Chondrocyte (in vitro differentiated cells): ENCODE results near the gene KCNMB4. TPM values are rescaled to one million over a fixed set of nuclear protein-coding genes. Genes with fewer than 3 reads are reported as not detected.

Source experiments
- DNase-seq: peaks from one replicate; pipeline ENCODE4 v3.0.0; 2021; ENCODE audit warnings: mixed read lengths, low spot score
- H3K27ac Mint-ChIP-seq: one replicate; pipeline ENCODE4 v1.8.0; 2021; ENCODE audit warnings: mild to moderate bottlenecking, moderate library complexity, mixed read lengths; ENCODE audit not compliant: unreplicated experiment
- H3K27me3 Mint-ChIP-seq: 2 replicates; pipeline ENCODE4 v1.8.0; 2021; ENCODE audit warnings: low read depth, mixed read lengths
- H3K36me3 Mint-ChIP-seq: 2 replicates; pipeline ENCODE4 v1.8.0; 2021; ENCODE audit warnings: low read depth, mixed read lengths
- H3K4me1 Mint-ChIP-seq: 2 replicates; pipeline ENCODE4 v1.8.0; 2021; ENCODE audit warnings: low read depth, mild to moderate bottlenecking, mixed read lengths
- H3K4me3 Mint-ChIP-seq: one replicate; pipeline ENCODE4 v1.8.0; 2021; ENCODE audit warnings: mild to moderate bottlenecking, moderate library complexity, mixed read lengths; ENCODE audit not compliant: unreplicated experiment
- H3K9me3 Mint-ChIP-seq: 2 replicates; pipeline ENCODE4 v1.8.0; 2021; ENCODE audit warnings: low read depth, mixed read lengths
- CTCF ChIP-seq: fragments of 200-600 bp; sonication (generic); IDR thresholded peaks from 2 replicates; pipeline ENCODE4 v1.5.0; 2021; ENCODE audit warnings: antibody characterized with exemption, mild to moderate bottlenecking, moderate library complexity
- total RNA-seq: library from RNA; stranded (reverse); gene quantifications from 3 replicates; pipeline ENCODE4 v1.2.1, GENCODE V29; 2021

KCNMB4 gene
- total RNA-seq, 1 donor from 2014 or later, result 3.3 TPM

GRCh38 chr12:70469221-70469820 lies 103.2 kb downstream of the KCNMB4 start:
- H3K36me3 Mint-ChIP-seq, result peaks cover under 1% of the 10 kb centered on the region
- no peak overlapping the region for H3K4me3 Mint-ChIP-seq
- H3K9me3 Mint-ChIP-seq, result peaks cover 4% of the 10 kb centered on the region
- peaks cover 9% of the 10 kb centered on the region for H3K27me3 Mint-ChIP-seq
- no peak overlapping the region for H3K27ac Mint-ChIP-seq
- TF ChIP-seq CTCF, result no peak
- no peak for DNase-seq
- no peaks in the 10 kb centered on the region for H3K4me1 Mint-ChIP-seq

DNA sequence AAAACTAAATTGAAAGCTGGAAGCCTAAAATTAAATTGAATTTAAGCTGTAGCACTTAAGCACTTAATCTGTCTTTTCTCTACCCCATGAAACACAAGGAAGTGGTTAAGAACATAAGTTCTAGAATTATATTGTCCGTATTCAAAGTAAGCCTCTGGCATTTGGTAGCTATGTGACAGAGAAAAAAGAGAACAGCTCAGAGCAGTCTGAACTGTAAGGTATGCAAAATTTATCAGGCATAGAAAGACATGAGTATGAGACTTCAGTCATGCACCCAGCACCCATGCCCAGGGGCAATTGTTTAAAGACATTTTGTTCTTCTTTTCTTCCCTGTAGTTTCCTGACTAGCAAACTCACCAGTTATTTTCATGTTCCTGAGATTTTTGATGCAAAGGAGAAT lies 116.7 kb downstream of the KCNMB4 start:
- Mint-ChIP-seq H3K27me3 (no peaks in the 10 kb centered on the region), H3K27ac (no peak overlapping the region), H3K4me3 (no peak overlapping the region), H3K36me3 (no peaks in the 10 kb centered on the region), H3K9me3 (peaks cover 3% of the 10 kb centered on the region), H3K4me1 (peaks cover 3% of the 10 kb centered on the region)
- no peak for TF ChIP-seq CTCF
- no peak for DNase-seq

Other genes with a start within 250 kb of the KCNMB4 start
- 48.7 to 67.2 TPM (median 51.6 TPM) in 3 replicates for gene CNOT2, start 122.9 kb upstream of the KCNMB4 start, total RNA-seq